DOHH2 (cell line): ENCODE measurements around the gene SAMD5.

Experiments
- H3F3A ChIP-seq: fragments of 200-600 bp; sonication (generic), shearing (Covaris generic); 2 replicates; pipeline ENCODE4 v1.6.0; 2016; ENCODE audit warnings: antibody characterized with exemption, mild to moderate bottlenecking; ENCODE audit not compliant: control insufficient read depth, insufficient read depth
- H3K27ac ChIP-seq: fragments of 200-600 bp; sonication (generic); 2 replicates; pipeline ENCODE4 v1.5.1; 2014; ENCODE audit warnings: low read depth, mild to moderate bottlenecking, low read length, moderate library complexity
- H3K27me3 ChIP-seq: fragments of 200-600 bp; sonication (generic); 2 replicates; pipeline ENCODE4 v1.6.1; 2014; ENCODE audit warnings: mild to moderate bottlenecking, low read length, mixed read lengths; ENCODE audit not compliant: control insufficient read depth
- H3K36me3 ChIP-seq: fragments of 200-600 bp; sonication (generic); 2 replicates; pipeline ENCODE4 v1.6.1; 2014; ENCODE audit warnings: mild to moderate bottlenecking, low read length, moderate library complexity, mixed read lengths; ENCODE audit not compliant: control insufficient read depth
- H3K4me1 ChIP-seq: fragments of 200-600 bp; sonication (generic); 2 replicates; pipeline ENCODE4 v1.6.1; 2014; ENCODE audit warnings: mild to moderate bottlenecking, low read length, mixed read lengths; ENCODE audit not compliant: control insufficient read depth
- H3K4me2 ChIP-seq: fragments of 200-600 bp; sonication (generic); 2 replicates; pipeline ENCODE4 v1.6.0; 2014; ENCODE audit warnings: mild to moderate bottlenecking, low read length, moderate library complexity
- H3K4me3 ChIP-seq: fragments of 200-600 bp; sonication (generic); 2 replicates; pipeline ENCODE4 v1.5.1; 2014; ENCODE audit warnings: mild to moderate bottlenecking, low read length, mixed read lengths
- H3K79me2 ChIP-seq: fragments of 200-600 bp; sonication (generic); 2 replicates; pipeline ENCODE4 v1.6.1; 2014; ENCODE audit warnings: mild to moderate bottlenecking, low read length, mixed read lengths; ENCODE audit not compliant: control insufficient read depth
- H3K9me2 ChIP-seq: fragments of 200-600 bp; sonication (generic); replicated peaks from 2 replicates; pipeline ENCODE4 v1.6.1; 2014; ENCODE audit warnings: mild to moderate bottlenecking, low read length, mixed read lengths; ENCODE audit not compliant: control insufficient read depth
- H3K9me3 ChIP-seq: fragments of 200-600 bp; sonication (generic); 2 replicates; pipeline ENCODE4 v1.6.1; 2014; ENCODE audit warnings: antibody characterized with exemption, low read length, mixed read lengths; ENCODE audit not compliant: control insufficient read depth, insufficient read depth
- H4K20me1 ChIP-seq: fragments of 200-600 bp; sonication (generic); 2 replicates; pipeline ENCODE4 v1.6.0; 2014; ENCODE audit warnings: low read depth, mild to moderate bottlenecking, antibody characterized with exemption, low read length, moderate library complexity; ENCODE audit not compliant: control insufficient read depth, insufficient read depth
- EZH2phosphoT487 ChIP-seq: fragments of 200-600 bp; sonication (generic); IDR thresholded peaks from 2 replicates; pipeline ENCODE4 v1.6.1; 2017; ENCODE audit warnings: borderline replicate concordance, mild to moderate bottlenecking, antibody characterized with exemption, low read length, moderate library complexity, mixed read lengths
- TF ChIP-seq, protein P1 (sequence below): fragments of 200-600 bp; sonication (generic); IDR thresholded peaks from one replicate; pipeline ENCODE4 v1.5.1; 2014; ENCODE audit warnings: antibody characterized with exemption, mild to moderate bottlenecking, low read depth, low read length; ENCODE audit not compliant: poor library complexity, severe bottlenecking

The SAMD5 gene

DNA sequence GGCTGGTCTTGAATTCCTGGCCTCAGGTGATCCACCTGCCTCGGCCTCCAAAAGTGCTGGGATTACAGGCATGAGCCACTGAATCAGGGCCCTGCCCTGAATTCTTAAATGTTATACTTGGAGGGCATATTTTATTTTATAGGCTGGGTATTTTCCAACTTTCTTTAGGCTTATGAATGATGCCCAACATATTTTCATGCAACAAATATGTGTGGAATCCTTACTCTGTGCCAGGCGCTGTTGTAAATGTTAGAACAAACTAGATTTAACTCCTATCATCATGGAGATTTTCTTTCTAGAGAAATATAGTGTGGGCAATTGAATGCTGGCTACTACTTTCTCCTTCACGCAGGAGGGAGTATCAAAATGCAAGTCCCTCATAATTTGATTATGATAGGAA, 71.2 kb downstream of the SAMD5 start:
- no peak overlapping the region for H3K4me2 ChIP-seq
- H3K9me2 ChIP-seq, result no peaks in the 10 kb centered on the region
- H3K79me2 ChIP-seq, result no peaks in the 10 kb centered on the region
- no peaks in the 10 kb centered on the region for H3K4me1 ChIP-seq
- no peaks in the 10 kb centered on the region for H4K20me1 ChIP-seq
- no peaks in the 10 kb centered on the region for H3K36me3 ChIP-seq
- no peaks in the 10 kb centered on the region for H3K9me3 ChIP-seq
- no peak overlapping the region for H3K4me3 ChIP-seq
- H3K27ac ChIP-seq, result no peak overlapping the region
- TF ChIP-seq, protein P1, sequence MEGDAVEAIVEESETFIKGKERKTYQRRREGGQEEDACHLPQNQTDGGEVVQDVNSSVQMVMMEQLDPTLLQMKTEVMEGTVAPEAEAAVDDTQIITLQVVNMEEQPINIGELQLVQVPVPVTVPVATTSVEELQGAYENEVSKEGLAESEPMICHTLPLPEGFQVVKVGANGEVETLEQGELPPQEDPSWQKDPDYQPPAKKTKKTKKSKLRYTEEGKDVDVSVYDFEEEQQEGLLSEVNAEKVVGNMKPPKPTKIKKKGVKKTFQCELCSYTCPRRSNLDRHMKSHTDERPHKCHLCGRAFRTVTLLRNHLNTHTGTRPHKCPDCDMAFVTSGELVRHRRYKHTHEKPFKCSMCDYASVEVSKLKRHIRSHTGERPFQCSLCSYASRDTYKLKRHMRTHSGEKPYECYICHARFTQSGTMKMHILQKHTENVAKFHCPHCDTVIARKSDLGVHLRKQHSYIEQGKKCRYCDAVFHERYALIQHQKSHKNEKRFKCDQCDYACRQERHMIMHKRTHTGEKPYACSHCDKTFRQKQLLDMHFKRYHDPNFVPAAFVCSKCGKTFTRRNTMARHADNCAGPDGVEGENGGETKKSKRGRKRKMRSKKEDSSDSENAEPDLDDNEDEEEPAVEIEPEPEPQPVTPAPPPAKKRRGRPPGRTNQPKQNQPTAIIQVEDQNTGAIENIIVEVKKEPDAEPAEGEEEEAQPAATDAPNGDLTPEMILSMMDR, result no peak
- TF ChIP-seq EZH2phosphoT487, result no peak
- H3K27me3 ChIP-seq, result no peaks in the 10 kb centered on the region
- H3F3A ChIP-seq, result no peaks in the 10 kb centered on the region

DNA sequence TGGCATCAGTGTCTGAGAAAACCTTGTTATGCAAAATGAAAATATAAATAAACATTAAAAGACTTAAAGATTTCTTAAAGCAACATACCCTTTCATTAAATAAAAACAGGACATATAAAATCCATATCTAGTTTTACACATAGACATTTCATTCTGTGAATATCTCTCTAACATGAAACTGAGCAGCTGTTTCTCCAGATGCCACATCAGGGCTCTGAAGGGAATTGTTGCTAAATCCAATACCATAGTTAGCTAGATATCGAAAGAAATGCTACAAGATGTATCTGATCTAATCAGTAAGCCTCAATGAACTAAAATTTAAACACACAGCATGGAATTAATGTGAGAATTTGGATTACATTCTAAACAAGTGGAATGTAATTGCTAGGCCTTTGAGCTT, 74.5 kb downstream of the SAMD5 start:
- Histone ChIP-seq H3K4me3 (no peak overlapping the region), H3K4me1 (no peaks in the 10 kb centered on the region), H3K27me3 (no peaks in the 10 kb centered on the region), H3K9me3 (no peaks in the 10 kb centered on the region), H3K27ac (no peak overlapping the region), H3F3A (no peaks in the 10 kb centered on the region), H3K79me2 (no peaks in the 10 kb centered on the region), H3K4me2 (no peak overlapping the region), H3K9me2 (no peaks in the 10 kb centered on the region), H3K36me3 (no peaks in the 10 kb centered on the region), H4K20me1 (no peaks in the 10 kb centered on the region)
- TF ChIP-seq, protein P1, result no peak
- no peak for TF ChIP-seq EZH2phosphoT487

DNA sequence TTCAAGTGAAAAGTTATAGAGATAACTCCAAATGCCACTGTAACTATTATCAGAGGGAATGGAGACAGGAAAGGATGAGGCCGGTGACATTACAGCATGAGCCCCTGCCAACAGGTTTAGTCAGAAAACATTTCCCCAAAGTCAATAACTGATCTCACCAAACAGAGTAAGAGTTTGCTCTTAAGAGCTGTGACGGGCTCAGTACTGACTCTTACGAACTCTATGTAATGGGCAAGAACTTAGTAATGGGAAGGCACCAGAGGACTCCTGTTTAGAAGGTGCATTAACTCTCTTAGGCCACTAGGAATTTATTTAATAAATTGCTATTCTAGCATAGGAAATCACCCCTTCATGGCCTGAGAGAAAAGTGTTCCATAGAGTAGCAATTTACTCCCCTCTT, 76.8 kb downstream of the SAMD5 start:
- Histone ChIP-seq H3K27ac (no peak overlapping the region), H3K9me2 (no peaks in the 10 kb centered on the region), H3K4me3 (no peak overlapping the region), H3K4me2 (no peak overlapping the region), H3K36me3 (no peaks in the 10 kb centered on the region), H4K20me1 (no peaks in the 10 kb centered on the region), H3K27me3 (no peaks in the 10 kb centered on the region), H3K9me3 (no peaks in the 10 kb centered on the region), H3K4me1 (no peaks in the 10 kb centered on the region), H3K79me2 (no peaks in the 10 kb centered on the region), H3F3A (no peaks in the 10 kb centered on the region)
- TF ChIP-seq EZH2phosphoT487, result no peak
- TF ChIP-seq, protein P1, result no peak

DNA sequence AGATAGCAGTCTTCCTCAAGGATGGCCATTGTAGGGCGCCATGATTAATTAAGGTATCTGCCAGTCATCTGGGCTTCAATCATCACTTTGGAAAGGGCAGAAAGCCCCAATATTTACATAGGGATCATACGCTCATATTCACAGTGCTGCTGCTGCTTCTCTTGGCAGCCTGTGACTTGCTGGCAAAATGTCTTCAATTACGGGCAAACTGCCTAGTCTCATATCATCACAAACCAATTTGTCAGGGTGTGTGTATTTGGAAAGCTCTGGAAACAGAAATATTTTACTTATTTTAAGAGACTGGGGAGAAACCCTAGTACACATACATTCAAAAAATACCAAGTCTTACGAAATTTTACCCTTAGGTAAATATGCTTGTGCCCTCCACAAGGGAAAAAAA, 77.6 kb downstream of the SAMD5 start:
- Histone ChIP-seq H3K9me2 (no peaks in the 10 kb centered on the region), H3K4me3 (no peak overlapping the region), H4K20me1 (no peaks in the 10 kb centered on the region), H3K27me3 (no peaks in the 10 kb centered on the region), H3K79me2 (no peaks in the 10 kb centered on the region), H3K27ac (no peak overlapping the region), H3K4me2 (no peak overlapping the region), H3K36me3 (no peaks in the 10 kb centered on the region), H3K4me1 (no peaks in the 10 kb centered on the region), H3F3A (no peaks in the 10 kb centered on the region), H3K9me3 (no peaks in the 10 kb centered on the region)
- no peak for TF ChIP-seq EZH2phosphoT487
- TF ChIP-seq, protein P1, result no peak
